Fibroblast of mammary gland (primary cell): ENCODE results near the gene HELZ2.

ENCODE experiments used
- DNase-seq: peaks from one replicate; pipeline ENCODE4 v3.0.0-alpha.2; 2010; ENCODE audit warnings: low read depth
- H3K4me3 ChIP-seq: 2 replicates; pipeline ENCODE4 v1.5.1; 2011; ENCODE audit warnings: low read depth, mild to moderate bottlenecking, low read length, moderate library complexity; ENCODE audit not compliant: control insufficient read depth
- CTCF ChIP-seq: conservative IDR thresholded peaks from 2 replicates; pipeline ENCODE4 v1.5.1; 2011; ENCODE audit warnings: low read depth, low read length, inconsistent platforms; ENCODE audit not compliant: control insufficient read depth, insufficient read depth

The HELZ2 gene

GRCh38 chr20:63566395-63567135, 7.5 kb downstream of the HELZ2 start:
- TF ChIP-seq CTCF = no peak
- no peak for DNase-seq
- H3K4me3 ChIP-seq = no peak overlapping the region

GRCh38 chr20:63565699-63566335, 8.2 kb downstream of the HELZ2 start:
- H3K4me3 ChIP-seq = no peak overlapping the region
- no peak for TF ChIP-seq CTCF
- DNase-seq = no peak

GRCh38 chr20:63565021-63565698, 8.9 kb downstream of the HELZ2 start:
- H3K4me3 ChIP-seq = no peak overlapping the region
- no peak for DNase-seq
- TF ChIP-seq CTCF = no peak

GRCh38 chr20:63564036-63564810, 9.8 kb downstream of the HELZ2 start:
- DNase-seq = no peak
- no peak for TF ChIP-seq CTCF
- H3K4me3 ChIP-seq = no peak overlapping the region

GRCh38 chr20:63563225-63563935, 10.7 kb downstream of the HELZ2 start:
- no peak overlapping the region for H3K4me3 ChIP-seq
- DNase-seq = no peak
- TF ChIP-seq CTCF = no peak

GRCh38 chr20:63562461-63563224, 11.4 kb downstream of the HELZ2 start:
- H3K4me3 ChIP-seq = no peak overlapping the region
- no peak for DNase-seq
- no peak for TF ChIP-seq CTCF
